ENCODE results near the gene ERVH48-1.
"Not testable (repeated sequence)": the region's sequence is repeated elsewhere in the genome, so short reads cannot be mapped to it uniquely, and the experiment has no call there.

ERVH48-1 gene

DNA sequence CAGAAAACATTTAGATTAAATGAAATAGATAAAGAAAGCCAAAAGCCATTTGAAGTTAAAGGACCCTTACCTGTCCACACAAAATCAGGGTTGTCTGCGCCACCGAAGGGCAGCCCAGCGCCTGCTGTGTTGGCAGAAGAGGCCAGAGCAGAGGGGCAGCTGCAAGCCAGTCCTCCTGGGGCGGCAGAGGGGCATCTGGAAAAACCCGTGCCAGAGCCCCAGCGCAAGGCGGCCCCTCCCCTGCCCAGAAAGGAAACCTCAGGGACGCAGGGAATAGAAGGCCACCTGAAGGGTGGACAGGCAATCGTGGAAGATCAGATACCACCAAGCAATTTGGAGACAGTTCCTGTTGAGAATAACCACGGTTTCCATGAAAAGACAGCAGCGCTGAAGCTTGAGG is 21.6 kb downstream of the ERVH48-1 start:
- no peak for DNase-seq

DNA sequence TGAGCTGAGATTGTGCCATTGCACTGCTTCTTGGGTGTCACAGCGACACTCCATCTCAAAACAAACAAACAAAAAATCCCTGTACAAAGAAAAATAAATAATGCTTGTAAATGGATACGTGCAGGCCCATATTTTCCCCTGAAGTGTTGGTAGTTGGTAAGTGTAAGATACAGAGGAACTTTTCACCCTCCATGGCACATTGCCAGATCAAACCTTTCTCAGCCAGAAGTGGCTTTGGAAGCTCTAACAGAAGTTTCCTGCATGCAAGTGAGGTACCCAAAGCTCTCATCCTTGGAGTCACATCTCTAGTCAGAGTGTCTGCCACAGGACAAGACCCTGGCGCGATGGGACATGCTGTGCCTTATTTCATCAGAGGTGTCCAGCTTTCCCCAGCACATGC is 25.0 kb downstream of the ERVH48-1 start:
- no peak for DNase-seq

DNA sequence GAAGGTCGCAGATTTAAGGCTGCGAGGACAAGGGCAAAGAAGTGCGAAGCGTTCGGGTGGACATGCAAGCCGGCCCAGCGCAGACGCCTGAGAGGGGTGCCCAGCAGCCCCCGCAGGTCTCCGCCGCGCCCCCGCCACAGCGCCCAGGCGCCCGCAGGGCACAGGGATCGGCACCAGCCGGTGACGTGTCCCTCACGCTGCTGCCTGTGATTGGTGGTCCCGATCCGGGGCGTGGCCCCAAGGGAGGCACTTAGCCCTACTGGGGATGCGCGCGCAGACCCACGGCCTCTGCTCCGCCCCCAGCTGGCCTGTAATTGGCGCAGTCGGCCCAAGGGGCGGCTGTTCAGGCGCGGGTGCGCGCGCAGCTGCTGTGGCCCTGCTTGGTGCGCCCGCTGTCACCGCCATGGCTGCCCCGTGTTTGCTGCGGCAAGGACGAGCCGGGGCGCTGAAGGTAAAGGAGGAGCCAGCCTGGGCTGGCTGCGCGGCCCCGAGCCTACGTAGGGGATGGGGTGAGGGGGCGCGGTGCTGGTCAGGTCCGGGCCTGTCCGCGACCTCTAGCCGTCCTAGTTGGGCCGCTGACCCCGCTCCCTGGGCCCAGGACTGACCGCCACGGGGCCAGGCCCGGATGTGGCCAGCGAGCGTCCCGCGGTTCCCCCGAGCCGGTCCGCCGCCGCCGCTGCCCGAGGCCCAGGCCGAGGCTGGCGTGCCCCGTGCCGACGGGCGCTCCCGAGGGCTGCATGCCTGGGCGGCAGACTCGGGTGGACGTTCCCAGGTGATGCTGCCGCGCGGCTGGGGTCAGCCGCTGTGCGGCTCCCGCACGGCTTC is 32.3 kb downstream of the ERVH48-1 start, which contains the start of gene NDUFV3:
NDUFV3 (plus strand) TSS at position 379 of the 825 bp plus-strand sequence; CDS start at position 404, 25 bp downstream.
- peak; percentile 100 for DNase-seq

DNA sequence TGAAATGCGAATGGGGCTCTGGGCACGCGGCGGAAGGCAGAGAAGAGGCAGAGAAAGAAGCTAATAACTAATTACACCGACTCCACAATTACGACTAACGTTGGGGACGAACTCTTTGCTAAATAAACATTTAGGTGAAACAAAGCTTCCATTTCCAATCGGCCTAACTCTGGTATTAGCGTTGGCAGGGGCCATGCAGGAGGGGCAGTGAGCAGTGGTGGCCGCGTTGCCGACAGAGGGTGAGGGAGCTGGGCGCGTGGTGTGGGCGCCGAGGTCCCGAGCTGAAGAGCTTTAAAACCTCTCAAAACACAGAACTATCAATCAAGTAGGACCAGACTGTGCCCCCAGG is 32.9 kb downstream of the ERVH48-1 start:
- DNase-seq = no peak

DNA sequence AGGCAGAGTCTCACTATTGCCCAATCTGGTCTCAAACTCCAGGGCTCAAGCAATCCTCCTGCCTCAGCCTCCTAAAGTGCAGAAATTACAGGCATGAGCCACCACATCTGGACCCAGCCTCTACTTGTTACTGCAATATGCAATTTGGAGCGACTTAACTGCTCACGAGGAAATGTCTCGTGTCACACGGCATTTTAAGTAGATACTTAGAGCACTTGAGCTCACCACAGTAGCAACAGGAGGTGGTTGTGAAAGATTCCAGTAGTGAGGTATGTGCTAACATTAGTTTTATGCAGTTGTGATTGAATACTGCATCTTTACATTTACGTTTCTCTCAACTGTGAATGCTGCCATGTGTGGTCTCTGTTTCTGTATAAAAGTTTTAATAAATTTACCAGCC is 38.1 kb downstream of the ERVH48-1 start:
- DNase-seq = no peak

DNA sequence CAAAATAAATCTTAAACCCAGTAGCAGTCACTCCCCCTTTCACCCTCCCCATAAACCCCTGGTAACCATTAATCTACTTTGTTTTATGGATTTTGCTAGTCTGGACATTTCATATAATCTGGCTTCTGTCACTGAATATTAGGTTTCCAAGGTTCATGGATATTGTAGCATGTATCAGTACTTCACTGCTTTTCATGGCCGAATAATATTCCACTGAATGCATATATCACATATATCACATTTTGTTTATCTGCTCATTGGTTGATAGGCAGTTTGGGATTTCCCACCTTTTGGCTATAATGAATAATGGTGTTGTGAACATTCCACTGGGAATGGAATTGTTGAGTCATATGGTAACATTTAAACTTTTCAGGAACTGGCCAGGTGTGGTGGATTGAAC is 41.5 kb downstream of the ERVH48-1 start:
- DNase-seq = no peak

DNA sequence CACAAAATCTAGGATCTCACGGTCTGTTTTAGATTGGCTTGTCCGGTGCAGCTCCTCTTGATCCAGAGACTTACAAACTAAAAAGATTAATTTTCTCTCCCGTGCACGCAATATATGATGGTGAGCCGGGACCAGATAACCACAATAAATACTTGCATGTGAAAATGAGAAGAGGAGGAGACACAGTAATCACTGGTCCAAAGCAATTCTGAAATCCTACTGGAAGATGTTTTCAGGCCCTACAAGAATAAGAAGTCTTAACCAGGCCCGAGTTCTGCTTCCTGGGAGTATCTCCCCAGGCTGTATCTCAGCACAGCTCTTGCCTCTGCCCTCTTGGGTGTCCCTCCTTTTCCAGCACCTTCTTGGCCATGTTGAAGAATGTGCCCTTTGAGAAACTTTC is 45.1 kb downstream of the ERVH48-1 start:
- no peak for DNase-seq

DNA sequence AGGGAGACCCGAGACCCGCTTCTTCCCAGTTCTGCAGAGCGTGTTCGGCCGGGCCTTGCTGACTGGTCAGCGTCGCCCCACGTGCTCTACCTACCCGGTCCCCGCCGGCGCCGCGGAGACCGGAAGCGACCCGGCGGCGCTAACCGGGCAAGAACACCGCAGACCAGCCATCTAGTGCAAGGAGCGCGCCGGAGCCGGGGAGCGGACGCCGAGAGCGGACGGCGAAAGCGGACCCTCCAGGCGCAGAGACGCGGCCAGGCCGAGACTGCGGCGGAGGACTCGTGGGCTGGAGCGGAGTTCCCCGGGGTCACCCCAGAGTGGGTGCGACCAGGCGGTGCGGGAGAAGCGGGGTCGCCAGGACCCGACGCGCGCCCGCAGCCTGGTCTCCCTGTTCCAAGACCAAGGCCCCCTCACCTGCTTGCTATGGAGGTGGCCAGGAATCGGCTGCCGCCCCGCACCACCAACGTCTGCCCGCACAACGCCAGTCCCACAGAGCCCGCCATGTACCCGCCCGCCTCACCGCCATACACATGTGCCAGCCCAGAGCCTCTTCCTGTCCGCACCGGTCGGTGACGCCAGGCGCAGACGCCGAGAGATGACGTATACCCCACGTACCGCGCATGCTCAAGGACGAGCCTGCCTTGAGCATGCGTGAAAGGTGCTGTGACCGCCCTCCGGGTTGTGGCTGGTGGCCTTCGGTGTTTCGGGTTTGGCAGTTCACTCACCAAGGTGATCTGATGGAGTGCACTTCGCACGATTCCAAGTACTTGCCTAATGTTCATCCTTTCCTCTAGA is 46.2 kb downstream of the ERVH48-1 start, which contains the start of gene WDR4:
WDR4 (minus strand) TSS at position 547 of the 795 bp plus-strand sequence; CDS start at position 503, 44 bp downstream.
- DNase-seq = peak; percentile 98

DNA sequence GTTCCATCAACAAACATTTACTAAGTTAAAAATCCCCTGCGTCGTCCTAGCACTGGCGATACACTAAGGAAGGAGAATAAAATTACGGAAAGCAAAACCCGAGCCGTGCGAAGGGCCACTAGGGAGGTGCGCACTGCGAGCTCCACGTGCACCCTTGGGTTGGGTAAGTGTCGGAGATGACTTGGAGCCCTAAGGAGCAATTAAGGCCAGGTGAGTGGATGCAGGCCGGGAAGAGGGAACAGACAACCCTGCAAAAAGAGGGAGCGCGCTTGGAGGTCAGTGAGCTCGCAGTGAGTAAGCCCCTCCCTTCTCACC is 46.8 kb downstream of the ERVH48-1 start:
- no peak for DNase-seq

DNA sequence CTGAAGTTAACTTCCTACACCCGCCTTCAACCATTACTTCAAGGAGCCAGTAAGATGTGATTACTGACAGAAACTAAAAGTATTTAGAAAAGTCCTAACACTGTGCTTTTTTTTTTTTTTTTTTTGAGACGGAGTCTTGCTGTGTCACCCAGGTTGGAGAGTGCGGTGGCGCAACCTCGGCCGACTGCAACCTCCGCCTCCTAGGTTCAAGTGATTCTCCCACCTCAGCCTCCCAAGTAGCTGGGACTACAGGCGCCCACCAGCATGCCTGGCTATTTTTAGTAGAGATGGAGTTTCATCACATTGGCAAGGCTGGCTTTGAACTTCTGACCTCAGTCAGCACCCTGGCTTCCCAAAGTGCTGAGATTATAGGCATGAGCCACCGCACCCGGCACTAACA is 49.6 kb downstream of the ERVH48-1 start:
- not testable (repeated sequence) for DNase-seq

DNA sequence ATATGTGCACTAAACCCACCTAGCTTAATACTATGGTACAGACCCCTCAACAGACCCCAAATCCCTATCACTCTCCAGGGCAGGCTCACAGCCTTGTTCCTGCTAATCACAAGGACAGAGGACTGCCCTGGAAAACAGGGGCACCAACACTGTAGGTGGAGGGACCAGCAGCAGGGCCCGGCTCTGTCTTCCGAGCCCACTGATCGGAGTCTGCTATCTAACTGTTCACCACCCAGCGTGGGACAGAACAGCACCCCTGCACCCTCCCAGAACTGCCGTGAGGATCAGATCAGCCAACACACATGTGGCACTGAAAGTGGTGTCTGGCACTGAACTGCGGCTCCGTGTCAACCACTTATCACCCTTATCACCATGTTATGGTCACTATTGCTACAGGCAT is 52.3 kb downstream of the ERVH48-1 start:
- DNase-seq = no peak

DNA sequence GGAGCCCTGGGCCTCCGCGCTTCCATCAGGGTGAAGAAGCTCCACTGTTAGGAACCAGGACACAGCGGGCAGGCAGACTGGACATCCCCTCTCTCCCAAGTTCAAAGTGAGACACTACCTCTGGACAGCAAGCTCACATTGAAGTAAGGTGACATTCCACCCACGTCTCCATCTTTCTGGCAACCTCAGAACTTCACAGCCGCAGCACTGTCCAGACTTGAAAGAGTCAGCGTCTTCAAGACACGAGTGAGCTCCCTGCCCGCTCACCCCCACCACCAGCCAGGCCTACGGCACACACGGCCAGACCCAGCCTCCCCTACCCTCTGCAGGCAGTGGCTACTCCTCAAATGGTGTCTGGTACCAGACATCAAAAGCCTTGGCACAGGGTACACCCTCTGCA is 57.2 kb downstream of the ERVH48-1 start:
- DNase-seq = no peak

Measured in CD4-positive, alpha-beta T cell treated with Interleukin-6 for 4 hours (primary cell).